Body of pancreas (tissue), 4 donors: ENCODE data around the gene PDF. TPM values are rescaled to one million over a fixed set of nuclear protein-coding genes. Genes with fewer than 3 reads are reported as not detected.
A peak's percentile ranks its signal among the peaks of the same experiment; 100 is the strongest.

Experiments used
- ATAC-seq: fragments of 150-250 bp; one replicate; pipeline ENCODE4 v1.9.1; 2016
- DNase-seq, 4 donors: peaks; one replicate each; pipeline ENCODE4 v3.0.0-alpha.2; 2019
- H3K27ac ChIP-seq, 4 donors: fragments of 200-600 bp; sonication (generic); 1 replicate in 3 of 4; 2 replicates in 1 of 4; pipeline versions ENCODE4 v1.5.1 to v1.6.1; 2016 to 2019; ENCODE audit warnings: mild to moderate bottlenecking in 1 of 4, mixed read lengths in 1 of 4, moderate library complexity in 1 of 4
- H3K27me3 ChIP-seq, 2 donors: fragments of 200-600 bp; sonication (generic); one replicate each; pipeline ENCODE4 v1.6.0; 2016; ENCODE audit warnings: mild to moderate bottlenecking in 1 of 2
- H3K36me3 ChIP-seq, 2 donors: fragments of 200-600 bp; sonication (generic); replicated peaks in 1 of 2; 2 replicates each; pipeline ENCODE4 v1.5.1; 2016; ENCODE audit warnings: low read depth in 2 of 2; ENCODE audit not compliant: insufficient read depth in 1 of 2
- H3K4me1 ChIP-seq: fragments of 200-600 bp; sonication (generic); one replicate; pipeline ENCODE4 v1.6.0; 2016
- H3K4me3 ChIP-seq, 2 donors: fragments of 200-600 bp; sonication (generic); 1 replicate in 1 of 2; 2 replicates in 1 of 2; pipeline ENCODE4 v1.5.1; 2016 to 2019
- H3K9me3 ChIP-seq, 3 donors: fragments of 200-600 bp; sonication (generic); 1 replicate in 2 of 3; 2 replicates in 1 of 3; pipeline ENCODE4 v1.5.1; 2016
- POLR2A ChIP-seq, 3 donors: fragments of 450-650 bp; IDR thresholded peaks; one replicate each; pipeline ENCODE4 v1.6.1; 2016; ENCODE audit warnings: antibody characterized with exemption in 3 of 3, mild to moderate bottlenecking in 2 of 3
- WGBS, 2 donors: methylation state at CpG; one replicate each; pipeline ENCODE4 v1.1.5; 2017; 5-methylcytosine and 5-hydroxymethylcytosine counted together
- intact Hi-C: fragments of 100-400 bp; cut with DNase I; formaldehyde crosslinking; loops from one replicate; pipeline ENCODE4 v1.15.1; 2023
- total RNA-seq, 2 donors: library from RNA; depleted of rRNA; stranded (reverse); fragments of >200 nt; gene quantifications; one replicate each; pipeline ENCODE4 v1.1.0, GENCODE V29; 2016
- TF ChIP-seq, protein P1 (sequence below), 7 experiments: fragments of 450-650 bp in 4 of 7; fragments of 200-600 bp in 3 of 7; sonication (generic) in 3 of 7; IDR thresholded peaks; one replicate each; pipeline ENCODE4 v1.5.1; 2016 to 2019; ENCODE audit warnings: antibody characterized with exemption in 7 of 7

PDF gene
- total RNA-seq, 2 donors from 2014 or later = 38.1 to 45.2 TPM

DNA sequence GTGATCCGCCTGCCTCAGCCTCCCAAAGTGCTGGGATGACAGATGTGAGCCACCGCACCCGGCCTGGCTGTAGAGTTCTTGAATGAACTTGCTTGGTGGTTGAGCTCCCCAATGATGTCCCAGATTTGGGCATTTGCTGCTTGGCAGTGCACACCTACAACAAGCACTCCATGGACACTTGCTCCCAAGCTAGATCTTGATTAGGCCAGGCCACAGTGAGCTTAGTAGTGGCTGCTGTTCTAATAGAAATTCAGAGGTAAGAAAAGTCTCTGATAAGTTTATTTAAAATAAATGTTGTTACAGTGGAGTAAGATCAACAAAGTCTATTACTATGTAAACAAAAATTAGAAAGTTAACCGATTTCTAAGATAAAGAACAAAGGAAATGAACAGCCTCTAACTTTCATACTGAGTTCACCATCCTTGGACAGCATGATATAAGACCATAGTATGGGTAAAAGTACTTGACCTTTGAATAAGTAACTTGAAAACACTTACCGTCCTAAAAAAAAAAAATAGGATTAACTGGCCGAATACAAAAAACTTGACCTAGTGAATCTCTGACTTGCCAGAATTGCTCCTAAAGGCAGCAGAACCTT lies 20.2 kb upstream of the PDF start:
- WGBS, 2 donors = 26 to 28% methylated on average over 6 of the region's 6 CpGs
- no peak for TF ChIP-seq POLR2A (IDR thresholded peaks at IDR 0.05)
- TF ChIP-seq, protein P1, sequence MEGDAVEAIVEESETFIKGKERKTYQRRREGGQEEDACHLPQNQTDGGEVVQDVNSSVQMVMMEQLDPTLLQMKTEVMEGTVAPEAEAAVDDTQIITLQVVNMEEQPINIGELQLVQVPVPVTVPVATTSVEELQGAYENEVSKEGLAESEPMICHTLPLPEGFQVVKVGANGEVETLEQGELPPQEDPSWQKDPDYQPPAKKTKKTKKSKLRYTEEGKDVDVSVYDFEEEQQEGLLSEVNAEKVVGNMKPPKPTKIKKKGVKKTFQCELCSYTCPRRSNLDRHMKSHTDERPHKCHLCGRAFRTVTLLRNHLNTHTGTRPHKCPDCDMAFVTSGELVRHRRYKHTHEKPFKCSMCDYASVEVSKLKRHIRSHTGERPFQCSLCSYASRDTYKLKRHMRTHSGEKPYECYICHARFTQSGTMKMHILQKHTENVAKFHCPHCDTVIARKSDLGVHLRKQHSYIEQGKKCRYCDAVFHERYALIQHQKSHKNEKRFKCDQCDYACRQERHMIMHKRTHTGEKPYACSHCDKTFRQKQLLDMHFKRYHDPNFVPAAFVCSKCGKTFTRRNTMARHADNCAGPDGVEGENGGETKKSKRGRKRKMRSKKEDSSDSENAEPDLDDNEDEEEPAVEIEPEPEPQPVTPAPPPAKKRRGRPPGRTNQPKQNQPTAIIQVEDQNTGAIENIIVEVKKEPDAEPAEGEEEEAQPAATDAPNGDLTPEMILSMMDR (IDR thresholded peaks at IDR 0.05) = no peak
- Histone ChIP-seq H3K36me3 (peaks cover 0 to 2% of the 10 kb centered on the region in 2 donors), H3K4me1 (peaks cover 38% of the 10 kb centered on the region), H3K27ac (peak overlapping the region; percentile 32 to 90 (median 79)), H3K27me3 (no peaks in the 10 kb centered on the region), H3K9me3 (no peaks in the 10 kb centered on the region), H3K4me3 (peak overlapping the region; percentile 40 to 50)
- peak in 3 of 4 donors; percentile 28 to 42 (median 32) for DNase-seq
- intact Hi-C loops = no loop called here
- ATAC-seq = peak; percentile 26

DNA sequence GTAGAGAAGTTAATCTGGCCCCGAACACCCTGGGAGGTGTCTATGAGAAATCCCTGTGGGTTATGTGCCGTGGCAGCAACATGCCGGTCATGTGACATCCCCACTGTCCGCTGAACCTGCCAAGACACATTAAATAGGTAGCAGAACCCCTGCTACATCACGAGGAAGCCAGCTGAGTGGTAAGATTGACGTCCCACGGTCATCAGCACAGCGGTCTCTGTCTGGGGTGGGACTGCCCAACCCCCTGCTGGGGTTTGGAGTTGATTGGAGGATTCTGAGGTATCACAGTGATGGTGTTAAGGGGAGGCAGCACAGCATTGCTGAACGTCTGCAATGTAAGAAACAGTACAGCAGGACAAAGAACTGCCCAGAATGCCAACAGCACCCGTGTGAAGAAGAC lies 19.1 kb upstream of the PDF start:
- no peak for ATAC-seq
- H3K4me1 ChIP-seq = peaks cover 38% of the 10 kb centered on the region
- H3K27me3 ChIP-seq = no peaks in the 10 kb centered on the region
- no peak overlapping the region for H3K4me3 ChIP-seq
- intact Hi-C loops = no loop called here
- peaks cover 0 to 2% of the 10 kb centered on the region in 2 donors for H3K36me3 ChIP-seq
- TF ChIP-seq, protein P1 (IDR thresholded peaks at IDR 0.05) = no peak
- TF ChIP-seq POLR2A (IDR thresholded peaks at IDR 0.05) = no peak
- DNase-seq = no peak
- no peaks in the 10 kb centered on the region for H3K9me3 ChIP-seq
- WGBS, 2 donors = 39 to 54% methylated on average over 9 to 10 of the region's 10 CpGs
- peak overlapping the region in 2 of 4 donors; percentile 77 to 81 for H3K27ac ChIP-seq

DNA sequence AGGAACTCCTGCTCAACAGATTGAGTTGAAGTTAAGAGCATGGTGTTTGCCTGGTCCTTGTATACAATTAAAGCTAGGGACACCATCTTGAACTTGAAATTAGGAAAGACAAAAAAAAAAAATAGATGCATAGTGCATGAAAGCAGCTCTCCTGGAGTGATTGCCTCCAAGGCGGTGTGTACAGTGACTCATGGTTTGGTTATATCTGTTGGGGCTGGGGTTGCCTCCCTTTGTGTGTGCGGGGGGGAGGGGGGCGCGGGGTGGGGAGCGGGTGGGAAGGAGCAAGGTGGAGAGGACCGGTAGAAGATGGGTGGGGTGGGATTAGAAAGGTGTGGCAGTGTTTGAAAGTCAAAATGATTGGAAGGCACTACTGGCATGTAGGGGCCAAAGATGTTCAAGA lies 17.8 kb upstream of the PDF start:
- H3K27me3 ChIP-seq = no peaks in the 10 kb centered on the region
- H3K4me1 ChIP-seq = peaks cover 38% of the 10 kb centered on the region
- TF ChIP-seq POLR2A (IDR thresholded peaks at IDR 0.05) = no peak
- TF ChIP-seq, protein P1 (IDR thresholded peaks at IDR 0.05) = no peak
- no peak overlapping the region for H3K4me3 ChIP-seq
- ATAC-seq (no peak), DNase-seq (no peak)
- no peaks in the 10 kb centered on the region for H3K9me3 ChIP-seq
- H3K27ac ChIP-seq = no peak overlapping the region
- intact Hi-C loops = no loop called here
- 94 to 95% methylated on average over 5 to 6 of the region's 6 CpGs for WGBS, 2 donors
- H3K36me3 ChIP-seq = peaks cover 0 to 2% of the 10 kb centered on the region in 2 donors

DNA sequence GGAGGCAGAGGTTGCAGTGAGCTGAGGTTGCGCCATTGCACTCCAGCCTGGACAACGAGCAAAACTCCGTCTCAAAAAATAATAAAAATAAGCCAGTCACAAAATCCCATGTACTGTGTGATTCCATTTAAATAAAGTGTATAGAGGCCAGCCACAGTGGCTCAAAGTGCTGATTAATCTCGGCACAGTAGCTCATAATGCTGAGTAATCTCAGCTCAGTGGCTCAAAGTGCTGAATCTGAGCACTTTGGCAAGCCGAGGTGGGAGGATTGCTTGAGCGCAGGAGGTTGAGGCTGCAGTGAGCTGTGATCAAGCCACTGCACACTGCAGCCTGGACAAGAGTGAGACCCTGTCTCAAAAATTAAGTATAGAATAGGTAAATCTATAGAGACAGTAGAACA lies 16.3 kb upstream of the PDF start:
- WGBS, 2 donors = 79 to 81% methylated on average over 6 of the region's 6 CpGs
- Histone ChIP-seq H3K27ac (no peak overlapping the region), H3K36me3 (peaks cover 0 to 5% of the 10 kb centered on the region in 2 donors), H3K4me1 (peaks cover 27% of the 10 kb centered on the region), H3K27me3 (no peaks in the 10 kb centered on the region), H3K4me3 (no peak overlapping the region), H3K9me3 (no peaks in the 10 kb centered on the region)
- intact Hi-C loops = no loop called here
- TF ChIP-seq POLR2A (IDR thresholded peaks at IDR 0.05) = no peak
- TF ChIP-seq, protein P1 (IDR thresholded peaks at IDR 0.05) = no peak
- DNase-seq = no peak
- no peak for ATAC-seq

DNA sequence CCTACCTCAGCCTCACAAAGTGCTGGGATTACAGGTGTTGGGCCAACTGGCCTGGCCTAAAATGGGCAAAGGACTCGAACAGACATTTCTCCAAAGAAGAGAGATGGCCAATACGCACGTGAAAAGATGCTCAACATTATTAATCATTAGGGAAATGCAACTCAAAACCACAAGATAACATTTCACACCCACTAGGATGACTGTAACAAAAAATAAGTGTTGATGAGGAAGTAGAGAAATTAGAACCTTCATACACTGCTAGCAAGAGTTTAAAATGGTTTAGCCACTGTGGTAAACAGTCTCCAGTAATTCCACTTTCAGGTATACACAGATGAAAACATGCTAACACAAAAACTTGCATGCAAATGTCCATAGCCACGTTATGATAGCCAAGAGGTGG lies 15.5 kb upstream of the PDF start:
- WGBS, 2 donors = 72 to 76% methylated on average over 4 of the region's 4 CpGs
- Histone ChIP-seq H3K36me3 (peaks cover 0 to 6% of the 10 kb centered on the region in 2 donors), H3K27ac (no peak overlapping the region), H3K9me3 (no peaks in the 10 kb centered on the region), H3K4me1 (peaks cover 27% of the 10 kb centered on the region), H3K27me3 (no peaks in the 10 kb centered on the region), H3K4me3 (no peak overlapping the region)
- DNase-seq (no peak), ATAC-seq (no peak)
- TF ChIP-seq, protein P1 (IDR thresholded peaks at IDR 0.05) = no peak
- no peak for TF ChIP-seq POLR2A (IDR thresholded peaks at IDR 0.05)
- intact Hi-C loops = no loop called here
